ENCODE results near the gene DTL.

The DTL gene

DNA sequence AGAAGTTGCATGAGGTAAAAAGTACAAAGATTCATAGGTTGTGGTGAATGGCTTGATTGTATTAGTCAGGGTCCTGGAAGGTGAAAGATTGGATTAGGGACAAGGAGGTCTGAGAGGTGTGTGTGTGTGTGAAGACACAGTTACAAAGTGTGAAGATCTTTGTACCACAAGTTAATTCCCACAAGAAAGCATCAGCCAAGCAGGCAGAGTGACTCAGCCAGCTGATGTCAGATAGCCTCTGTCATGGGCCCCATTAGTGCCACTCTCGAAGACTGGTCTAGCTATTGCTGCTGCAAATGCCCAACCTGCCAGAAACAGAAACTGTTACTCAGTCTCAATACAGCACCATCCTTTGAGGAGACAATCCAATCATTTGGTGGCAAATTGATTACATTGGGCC is 96.5 kb downstream of the DTL start:
- no peak for DNase-seq (ENCODE audit: low read depth in 3 of 3)

DNA sequence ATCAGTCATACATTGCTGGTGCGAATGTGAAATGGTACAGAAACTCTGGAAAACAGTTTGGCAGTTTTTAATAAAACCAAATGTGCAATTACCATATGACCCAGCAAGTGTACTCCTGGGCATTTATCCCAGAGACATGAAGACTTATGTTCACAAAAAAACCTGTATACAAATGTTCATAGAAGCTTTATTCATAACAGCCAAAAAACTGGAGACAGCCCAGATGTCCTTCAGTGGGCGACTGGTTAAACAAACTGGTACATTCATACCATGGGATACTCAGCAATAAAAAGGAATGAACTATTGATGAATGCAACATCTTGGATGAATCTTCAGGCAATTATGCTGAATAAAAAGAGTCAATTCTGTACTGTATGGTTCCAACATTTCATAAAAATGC is 97.8 kb downstream of the DTL start:
- no peak for DNase-seq (ENCODE audit: low read depth in 3 of 3)

DNA sequence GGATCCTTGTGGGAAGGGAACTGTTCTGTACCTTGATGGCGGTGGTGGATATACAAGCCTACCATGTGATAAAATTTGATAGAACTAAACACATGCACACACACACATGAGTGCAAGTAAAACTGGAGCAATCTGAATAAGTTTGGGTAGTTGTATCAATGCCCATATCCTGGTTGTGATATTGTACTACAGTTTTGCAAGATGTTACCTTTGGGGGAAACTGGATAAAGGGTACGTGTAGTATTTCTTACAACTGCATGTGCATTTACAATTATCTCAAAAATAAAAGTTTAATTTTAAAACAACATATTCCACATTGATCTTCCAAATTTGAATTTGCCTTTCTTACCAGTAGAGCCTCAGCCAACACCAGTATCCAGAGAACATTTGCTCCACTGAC is 99.6 kb downstream of the DTL start:
- no peak for DNase-seq (ENCODE audit: low read depth in 3 of 3)

DNA sequence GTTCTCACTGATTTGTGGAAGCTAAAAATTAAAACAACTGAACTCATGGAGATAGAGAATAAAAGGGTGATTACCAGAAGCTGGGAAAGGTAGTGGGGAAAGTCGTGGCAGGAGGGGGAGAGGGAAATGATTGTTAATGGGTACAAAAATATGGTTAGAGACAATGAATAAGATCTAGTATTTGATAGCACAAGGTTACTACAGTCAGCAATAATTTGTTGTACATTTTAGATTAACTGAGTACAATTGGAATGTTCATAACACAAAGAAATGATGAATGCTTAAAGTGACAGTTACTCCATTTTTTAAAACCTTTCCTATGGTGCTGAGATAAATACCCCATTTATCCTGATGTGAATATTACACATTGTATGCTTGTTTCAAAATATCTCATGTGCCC is 102.3 kb downstream of the DTL start:
- no peak for DNase-seq (ENCODE audit: low read depth in 3 of 3)

DNA sequence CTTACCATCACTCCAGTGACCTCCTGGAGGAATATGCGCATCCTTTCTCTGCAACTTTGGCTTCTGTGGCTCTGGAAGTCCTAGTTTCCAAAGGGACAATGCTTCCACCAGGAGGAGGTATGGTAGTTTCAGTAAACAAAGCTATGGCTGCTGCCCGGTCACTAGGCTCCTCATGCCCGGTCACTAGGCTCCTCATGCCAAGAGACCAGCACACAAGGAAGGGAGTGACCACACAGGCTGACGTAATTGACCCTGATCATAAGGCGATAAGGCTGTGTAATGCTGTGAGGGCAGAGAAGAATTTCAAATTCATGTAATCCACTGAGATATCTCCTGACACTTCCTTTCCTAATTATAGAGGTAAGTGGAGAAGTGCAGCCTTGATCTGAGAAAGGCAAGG is 102.9 kb downstream of the DTL start:
- no peak for DNase-seq (ENCODE audit: low read depth in 3 of 3)

DNA sequence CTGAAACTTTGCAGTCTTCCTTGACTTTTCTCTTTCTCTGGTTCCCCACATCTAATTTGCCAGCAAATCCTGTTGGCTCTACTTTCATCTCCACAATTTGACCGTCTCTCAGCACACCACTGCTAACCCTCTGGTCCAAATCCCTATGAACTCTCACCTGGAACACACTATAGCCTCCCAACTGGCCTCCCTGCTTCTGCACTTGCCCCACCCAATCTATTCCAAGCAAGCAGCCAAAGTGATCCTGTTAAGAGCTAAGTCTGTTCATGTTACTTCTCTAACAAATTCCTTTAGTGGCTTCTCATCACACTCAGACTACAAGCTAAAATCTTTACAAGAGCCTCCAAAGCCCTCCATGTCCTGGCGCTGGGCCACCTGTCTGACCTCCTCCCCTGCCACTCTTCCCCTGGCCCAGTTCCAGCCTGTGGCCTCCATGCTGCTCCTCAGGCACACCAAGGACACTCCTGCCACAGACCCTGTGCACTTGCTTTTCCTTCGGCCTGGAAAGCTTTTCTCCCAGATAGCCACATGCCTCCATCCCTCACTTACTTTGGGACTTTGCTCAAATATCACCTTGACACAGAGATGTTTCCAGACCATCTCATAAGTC is 104.1 kb downstream of the DTL start:
- DNase-seq (ENCODE audit: low read depth in 3 of 3): no peak

DNA sequence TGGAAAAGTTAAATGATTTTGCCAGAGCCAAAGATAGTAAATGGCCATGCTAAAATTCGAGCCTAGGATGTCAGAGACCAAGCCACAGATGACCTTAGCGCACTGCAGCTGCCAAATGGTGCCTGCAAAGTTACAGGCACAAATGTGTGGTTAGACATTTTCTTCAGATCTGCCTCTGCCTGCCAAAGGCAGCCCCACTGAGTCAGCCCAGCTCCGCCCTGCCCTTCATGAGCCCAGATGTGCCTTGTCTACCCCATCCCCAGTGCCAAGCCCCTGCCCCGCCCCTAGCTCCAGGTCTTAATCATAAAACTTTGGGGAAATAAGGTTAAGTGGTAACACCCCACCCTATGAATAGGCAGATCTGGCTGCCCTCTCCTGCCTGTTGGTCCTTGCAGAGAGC is 105.9 kb downstream of the DTL start:
- DNase-seq (ENCODE audit: low read depth in 3 of 3): no peak

DNA sequence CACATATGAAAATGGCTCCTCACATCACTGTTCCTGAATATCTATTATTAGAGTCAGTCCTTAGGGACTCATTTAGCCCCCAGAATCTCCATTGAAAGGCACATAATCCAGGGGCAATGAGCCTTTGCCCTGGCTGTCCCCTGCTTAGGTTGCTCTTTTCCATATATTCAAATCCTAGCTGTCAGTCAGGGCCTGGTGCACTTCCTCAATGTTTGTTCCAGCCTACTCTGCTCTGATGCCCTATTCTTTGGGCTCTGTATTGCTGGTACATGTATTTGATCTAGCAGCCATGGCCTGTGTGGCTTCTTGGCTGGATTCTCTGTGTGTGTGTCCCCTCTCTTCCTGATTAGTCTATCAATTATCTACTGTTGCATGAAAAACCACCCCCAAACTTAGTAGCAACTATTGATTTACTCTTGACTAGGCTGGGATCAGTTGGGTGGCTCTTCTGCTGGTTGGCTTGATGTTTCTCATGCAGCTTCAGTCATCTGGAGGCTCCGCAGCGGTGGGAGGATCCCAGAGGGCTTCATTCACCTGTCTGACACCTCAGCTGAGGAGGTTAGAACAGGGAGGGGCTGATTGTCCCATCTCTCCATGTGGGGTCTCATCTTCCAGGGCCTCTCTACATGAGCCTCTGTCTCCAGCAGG is 107.5 kb downstream of the DTL start:
- no peak for DNase-seq (ENCODE audit: low read depth in 3 of 3)

DNA sequence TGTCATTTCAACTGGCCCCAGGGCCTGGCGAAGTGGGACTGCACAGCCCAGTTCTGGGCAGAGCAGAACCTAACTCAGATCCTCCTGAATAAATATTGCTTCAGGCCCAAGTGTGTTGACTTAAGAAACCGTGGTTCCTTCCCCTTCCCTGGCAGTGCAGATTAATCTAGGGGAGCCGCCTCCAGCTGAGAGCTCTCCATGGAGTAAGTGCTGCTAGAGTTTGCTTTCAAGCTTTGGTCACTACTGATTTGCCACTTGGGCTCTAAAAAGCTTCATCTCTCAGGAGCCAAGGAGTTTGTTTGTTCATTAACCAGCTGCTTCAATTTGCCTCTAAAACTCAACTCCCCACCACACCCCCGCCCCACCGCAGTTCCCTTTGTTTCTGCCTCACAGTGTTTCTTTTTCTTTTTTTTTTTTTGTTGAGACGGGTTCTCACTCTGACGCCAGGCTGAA is 112.1 kb downstream of the DTL start:
- DNase-seq (ENCODE audit: low read depth in 3 of 3): no peak

DNA sequence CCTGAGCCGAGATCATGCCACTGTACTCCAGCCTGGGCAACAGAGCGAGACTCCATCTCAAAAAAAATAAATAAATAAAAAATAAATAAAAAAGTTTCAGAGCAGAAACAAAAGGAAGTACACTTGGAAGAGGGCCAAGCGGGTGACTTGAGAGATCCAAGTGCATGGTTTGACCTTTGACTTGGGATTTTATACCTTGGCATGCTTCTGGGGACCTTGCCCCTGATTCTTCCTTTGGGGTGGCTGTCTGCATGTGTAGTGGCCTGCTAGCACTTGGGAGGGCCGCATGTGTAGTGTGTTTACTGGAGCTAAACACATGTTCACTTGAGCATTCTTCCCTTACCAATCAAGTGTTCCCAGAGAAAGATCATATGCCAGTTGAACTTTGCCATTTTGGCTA is 114.0 kb downstream of the DTL start:
- no peak for DNase-seq (ENCODE audit: low read depth in 3 of 3)

DNA sequence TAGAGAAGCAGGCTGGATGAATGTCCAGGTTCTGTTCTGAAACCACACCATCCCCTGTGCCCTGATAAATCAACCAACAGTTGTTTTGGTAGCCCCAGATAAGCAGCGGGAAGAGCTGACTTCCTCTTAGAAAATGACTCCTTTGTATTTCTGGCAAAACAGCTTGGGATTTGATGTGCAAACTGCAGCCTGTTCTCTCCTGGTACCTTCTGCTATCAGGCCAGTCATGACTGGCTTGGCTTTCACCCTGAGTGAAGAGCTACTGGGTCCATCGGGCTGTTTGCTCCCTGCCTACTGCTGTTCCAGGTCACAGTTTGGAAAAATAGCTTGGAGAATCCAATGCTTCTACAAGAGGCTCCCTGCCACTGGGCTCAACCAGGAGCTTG is 116.8 kb downstream of the DTL start:
- DNase-seq (ENCODE audit: low read depth in 3 of 3): no peak

DNA sequence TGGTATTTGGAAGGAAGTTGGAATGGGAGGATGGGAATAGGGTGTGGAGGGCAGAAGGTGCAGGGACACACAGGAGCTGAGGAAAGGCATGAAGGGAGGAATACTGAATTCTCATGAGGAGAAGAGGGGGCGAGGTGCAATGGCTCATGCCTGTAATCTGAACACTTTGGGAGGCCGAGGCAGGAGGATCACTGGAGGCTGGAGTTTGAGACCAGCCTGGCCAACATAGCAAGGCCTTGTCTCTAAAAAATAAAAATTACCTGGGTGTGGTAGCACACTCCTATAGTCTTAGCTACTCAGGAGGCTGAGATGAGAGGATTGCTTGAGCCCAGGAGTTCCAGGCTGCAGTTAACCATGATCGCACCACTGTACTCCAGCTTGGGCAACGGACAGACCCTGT is 117.3 kb downstream of the DTL start:
- no peak for DNase-seq (ENCODE audit: low read depth in 3 of 3)

DNA sequence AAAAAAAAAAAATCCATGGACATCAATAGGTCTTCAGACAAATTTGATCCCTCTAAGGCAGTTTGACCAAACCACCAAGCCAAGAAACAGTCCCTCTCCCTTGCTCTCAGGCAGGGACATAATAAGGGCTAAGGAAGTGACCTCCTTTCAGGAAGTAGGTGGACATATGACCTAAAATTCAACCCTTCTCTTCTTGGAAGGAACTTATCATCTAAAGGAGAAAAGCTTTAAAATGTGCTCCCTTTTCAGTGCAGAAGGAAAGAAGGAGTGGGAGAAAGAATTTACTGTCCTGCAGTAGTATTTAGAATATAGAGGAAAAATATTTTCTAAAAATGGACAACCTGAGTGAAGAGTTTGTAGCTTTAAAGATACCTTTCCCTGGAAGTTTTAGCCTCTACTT is 118.1 kb downstream of the DTL start:
- no peak for DNase-seq (ENCODE audit: low read depth in 3 of 3)
